Germinal center (tissue), 1 donor: ENCODE results near the gene NRP2.

Experiments
- DNase-seq: peaks from one replicate; pipeline ENCODE4 v3.0.0; 2012; ENCODE audit warnings: mixed read lengths, low spot score

NRP2 gene

DNA sequence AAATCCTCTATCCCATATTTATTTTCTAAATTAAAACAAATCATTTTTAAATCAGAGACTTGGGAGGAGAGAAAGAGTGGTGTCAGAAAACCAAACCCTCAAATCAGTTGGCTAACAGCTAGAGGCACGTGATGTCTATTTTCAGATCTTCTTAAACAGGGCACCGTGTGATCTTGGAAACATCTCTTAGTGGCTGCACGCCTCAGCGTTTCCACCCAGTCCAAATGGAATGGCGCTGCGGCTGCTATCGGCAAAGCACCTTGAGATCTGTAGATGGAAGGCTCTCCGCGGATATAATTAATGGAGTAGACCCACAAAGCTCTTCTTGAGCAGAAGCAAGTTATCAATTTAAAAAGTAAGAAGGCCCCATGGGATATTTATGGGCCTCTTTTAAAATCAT, 50.0 kb downstream of the NRP2 start:
- no peak for DNase-seq

DNA sequence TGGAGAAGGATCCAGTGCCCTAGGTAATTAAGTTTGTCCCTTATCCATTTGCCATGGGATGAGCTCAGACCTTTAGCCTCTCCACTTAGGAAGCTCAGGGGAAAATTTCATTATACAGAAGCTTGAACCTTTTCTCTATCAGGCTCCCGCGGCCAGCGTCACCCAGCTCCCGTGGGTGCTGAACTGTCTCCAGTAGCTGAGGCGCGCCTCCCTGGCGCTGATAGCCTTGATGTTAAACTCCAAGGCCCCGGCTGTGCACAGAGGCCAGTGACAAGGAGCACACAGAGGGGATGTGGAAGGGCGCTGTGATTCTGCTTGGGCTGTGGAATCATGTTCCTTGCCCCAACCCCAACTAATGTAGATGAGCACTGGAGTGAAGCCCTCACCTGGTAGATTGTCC, 50.8 kb downstream of the NRP2 start:
- no peak for DNase-seq

- DNase-seq = no peak
Measured at GRCh38 chr2:205733648-205734047, 51.3 kb downstream of the NRP2 start.

DNA sequence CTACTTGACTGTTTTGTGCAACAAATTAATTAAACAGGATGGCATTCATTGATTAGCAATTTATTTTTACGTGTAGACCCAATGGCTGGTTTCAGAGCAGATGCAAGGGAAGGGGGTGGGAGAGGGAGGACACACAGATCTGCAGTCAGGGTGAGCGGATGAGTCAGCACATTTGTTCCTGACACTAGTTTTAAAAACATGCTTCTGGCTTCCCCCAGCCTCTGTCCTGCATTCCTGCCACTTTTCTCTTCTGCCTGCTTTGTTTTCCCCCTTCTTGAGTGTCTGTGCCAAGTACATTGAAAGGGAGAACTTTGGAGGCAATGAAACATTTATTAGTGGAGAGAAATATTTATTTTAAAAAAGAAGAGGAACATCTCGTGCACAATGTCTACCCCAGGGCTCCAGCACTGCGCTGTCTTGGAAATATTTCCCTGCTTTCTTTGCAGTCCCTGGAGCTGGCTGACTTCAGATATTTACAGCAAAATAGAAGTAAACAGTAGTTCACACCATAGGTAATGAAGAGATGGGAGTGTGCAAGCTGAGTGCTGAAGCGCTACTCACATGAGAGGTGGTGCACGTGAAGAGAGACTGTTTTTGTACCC, 52.2 kb downstream of the NRP2 start:
- DNase-seq = no peak

DNA sequence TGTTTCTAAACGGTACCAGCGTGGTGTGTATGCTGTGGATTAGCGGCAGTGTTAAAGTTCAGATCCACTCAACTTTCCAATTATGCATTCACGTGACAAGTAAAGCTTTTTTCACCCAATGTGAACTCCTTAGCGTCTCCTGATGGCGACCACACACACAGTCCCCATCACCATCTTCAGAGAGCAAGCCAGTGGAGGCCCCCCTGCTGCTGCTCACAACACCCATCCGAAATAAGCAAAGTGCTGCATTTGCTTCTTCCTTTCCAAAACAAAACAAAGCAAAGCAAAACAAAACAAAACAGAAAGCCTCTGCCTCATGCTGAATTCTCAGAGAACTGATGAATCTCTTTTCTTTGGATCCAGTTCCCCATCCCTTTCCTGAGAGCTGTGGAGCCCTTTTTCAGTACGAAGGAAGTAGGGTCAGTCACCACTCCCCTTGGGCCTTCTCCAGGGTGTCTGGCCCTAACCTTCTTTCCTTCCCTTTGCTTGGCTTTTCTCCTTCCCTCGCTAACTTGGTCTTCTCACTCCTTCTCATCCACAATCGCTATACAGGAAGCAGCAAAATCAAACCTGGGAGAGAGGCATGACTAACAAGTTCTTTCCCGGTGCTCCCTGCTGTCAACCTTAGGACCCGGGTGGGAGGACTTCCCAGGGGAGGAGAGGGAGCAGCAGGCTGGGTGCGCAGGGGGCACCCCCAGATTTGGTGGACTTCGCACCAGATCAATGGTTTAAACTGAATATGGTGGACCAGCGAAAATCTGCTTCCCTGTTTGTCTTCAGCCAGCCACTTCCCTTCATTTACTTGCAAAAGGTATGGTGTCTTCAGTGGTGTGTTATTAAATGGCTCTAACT, 56.0 kb downstream of the NRP2 start:
- DNase-seq = no peak

DNA sequence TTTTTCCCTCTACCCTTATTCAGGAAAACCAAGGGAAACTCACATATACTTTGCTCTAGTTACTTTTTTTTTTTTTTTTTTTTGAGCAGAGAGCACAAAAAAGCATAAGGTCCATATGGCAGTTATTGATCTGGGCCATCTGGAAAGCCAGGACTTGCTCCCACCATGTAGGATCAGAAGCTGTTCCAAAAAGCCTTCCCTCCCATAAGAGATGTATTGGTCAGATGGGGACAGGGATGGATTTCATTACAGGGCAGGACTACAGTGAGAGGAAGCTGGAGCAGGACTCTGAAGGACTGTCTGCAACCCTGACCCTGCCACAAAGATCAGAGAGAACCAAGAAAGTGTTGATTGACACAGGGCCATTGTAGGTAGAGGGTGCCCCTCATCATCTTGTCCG, 57.3 kb downstream of the NRP2 start:
- DNase-seq = no peak

DNA sequence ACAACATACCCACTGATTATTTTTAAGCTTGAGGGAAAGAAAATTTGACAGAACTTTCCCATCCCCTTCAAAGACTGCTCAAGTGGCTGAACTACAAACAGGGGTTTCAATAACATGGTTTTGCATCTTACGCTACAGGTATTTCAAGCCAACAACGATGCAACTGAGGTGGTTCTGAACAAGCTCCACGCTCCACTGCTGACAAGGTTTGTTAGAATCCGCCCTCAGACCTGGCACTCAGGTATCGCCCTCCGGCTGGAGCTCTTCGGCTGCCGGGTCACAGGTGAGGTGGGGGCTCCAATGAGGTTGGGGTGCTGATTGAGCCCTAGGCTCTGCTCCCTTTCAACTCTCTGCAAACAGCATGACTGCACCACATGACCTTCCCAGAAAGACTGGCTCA, 58.1 kb downstream of the NRP2 start:
- DNase-seq = no peak

DNA sequence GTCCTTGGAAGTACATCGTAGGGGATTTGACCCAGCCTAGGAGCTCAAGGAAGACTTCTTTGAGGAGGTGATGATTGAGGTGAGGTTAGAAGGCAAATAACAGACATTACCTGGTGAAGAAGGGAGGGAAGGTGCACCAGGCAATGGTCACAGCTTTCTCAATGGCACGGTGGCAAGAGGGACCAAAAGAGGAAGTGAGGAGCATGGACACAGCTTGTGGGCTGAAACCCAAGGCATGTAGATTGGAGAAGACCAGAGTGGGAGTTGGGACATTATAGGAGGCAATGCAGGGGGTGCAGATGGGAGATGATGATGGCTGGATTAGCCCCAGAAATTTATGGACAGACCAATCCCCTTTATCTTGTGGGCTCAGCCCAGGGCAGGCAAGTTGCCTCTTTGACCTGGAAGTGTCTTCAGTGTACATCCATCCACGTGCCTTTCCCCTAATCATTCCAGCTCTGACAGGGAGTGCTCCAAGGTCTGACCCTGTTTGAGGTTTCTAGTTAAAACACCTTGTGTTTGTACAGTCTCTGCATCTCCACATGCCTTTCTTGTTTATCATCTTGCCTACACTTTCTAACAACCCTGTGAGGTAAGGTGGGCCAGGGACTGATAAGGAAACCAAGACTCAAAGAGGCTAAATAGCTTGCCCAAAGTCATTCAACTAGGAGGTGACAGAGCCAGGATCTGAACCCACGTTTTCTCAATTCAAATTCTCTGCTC, 59.1 kb downstream of the NRP2 start:
- DNase-seq = no peak

DNA sequence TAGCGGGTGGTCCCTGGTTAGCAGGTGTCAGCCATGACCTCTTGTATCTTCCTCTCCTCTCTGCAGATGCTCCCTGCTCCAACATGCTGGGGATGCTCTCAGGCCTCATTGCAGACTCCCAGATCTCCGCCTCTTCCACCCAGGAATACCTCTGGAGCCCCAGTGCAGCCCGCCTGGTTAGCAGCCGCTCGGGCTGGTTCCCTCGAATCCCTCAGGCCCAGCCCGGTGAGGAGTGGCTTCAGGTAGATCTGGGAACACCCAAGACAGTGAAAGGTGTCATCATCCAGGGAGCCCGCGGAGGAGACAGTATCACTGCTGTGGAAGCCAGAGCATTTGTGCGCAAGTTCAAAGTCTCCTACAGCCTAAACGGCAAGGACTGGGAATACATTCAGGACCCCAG, 60.8 kb downstream of the NRP2 start:
- no peak for DNase-seq

DNA sequence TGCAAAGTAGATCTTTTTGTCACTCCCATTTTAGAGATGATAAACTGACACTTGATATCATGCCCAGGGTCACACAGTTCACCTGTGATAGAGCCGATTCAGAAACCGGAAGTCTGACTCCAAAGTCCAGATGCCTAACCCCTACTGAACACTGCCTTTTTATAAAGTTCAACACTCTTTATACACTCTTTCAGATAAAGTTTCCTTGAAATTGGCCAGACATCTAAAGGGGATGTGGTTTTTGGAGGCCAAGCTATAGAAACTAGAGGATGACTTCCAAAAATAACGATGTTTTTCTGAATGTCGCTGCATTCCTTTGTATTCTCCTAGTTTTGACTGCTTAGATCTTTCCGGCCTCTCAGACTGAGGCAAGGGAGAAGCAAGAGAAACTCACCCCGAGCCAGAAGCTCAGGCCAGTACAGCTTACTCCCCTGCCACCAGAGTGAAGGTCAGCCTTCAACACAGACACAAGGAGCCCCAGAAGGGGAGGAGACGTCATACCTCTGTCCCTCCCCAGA, 61.8 kb downstream of the NRP2 start:
- DNase-seq = no peak

DNA sequence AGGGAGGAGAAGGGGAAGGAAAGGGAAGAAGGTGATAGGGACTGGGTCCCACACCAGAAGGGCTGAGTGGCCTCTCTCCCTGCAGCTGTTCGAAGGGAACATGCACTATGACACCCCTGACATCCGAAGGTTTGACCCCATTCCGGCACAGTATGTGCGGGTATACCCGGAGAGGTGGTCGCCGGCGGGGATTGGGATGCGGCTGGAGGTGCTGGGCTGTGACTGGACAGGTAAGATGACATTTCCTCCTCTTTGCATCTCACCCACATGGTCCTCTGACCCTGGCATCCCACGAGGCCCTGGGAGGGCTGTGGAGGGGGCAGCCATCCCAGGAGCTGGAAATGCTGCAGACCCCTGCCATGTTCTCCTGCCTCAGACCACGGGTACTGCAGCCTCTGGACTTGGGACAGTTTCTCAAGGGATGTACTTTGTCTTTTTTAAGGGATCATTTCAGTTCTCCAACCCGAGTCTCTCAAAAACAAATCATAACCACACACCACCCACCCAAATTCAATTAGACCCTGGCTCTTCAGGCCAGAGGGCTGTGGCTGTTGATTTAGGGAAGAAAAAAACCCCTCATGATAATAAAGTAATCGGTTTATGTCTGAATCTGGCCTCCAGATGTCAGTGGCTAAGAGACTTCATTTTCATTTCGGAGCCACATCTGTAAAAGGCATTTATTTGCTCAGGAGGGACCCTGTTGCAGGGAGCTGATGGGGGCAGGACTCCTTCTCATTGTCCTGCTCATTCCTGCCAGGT, 63.5 kb downstream of the NRP2 start:
- no peak for DNase-seq

DNA sequence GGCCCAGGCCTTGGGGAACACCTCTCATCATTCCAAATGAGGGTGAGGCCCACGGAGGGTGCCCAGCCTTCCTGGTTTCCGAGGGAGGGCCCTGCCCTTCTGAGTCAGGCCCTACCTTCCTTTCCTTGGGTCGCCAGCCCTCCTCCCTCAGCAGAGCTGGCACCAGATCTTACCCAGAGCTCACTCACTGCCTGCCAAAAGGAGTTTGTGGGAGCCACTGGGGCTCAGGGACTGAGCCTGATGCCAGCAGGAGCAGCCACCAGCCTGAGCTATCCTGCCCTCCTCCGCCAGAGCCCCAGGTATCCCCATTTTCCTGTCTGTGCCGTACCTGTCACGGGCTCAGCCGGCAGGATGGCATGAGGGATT, 64.1 kb downstream of the NRP2 start:
- DNase-seq = no peak

GRCh38 chr2:205747829-205748386, 65.6 kb downstream of the NRP2 start:
- DNase-seq = no peak

DNA sequence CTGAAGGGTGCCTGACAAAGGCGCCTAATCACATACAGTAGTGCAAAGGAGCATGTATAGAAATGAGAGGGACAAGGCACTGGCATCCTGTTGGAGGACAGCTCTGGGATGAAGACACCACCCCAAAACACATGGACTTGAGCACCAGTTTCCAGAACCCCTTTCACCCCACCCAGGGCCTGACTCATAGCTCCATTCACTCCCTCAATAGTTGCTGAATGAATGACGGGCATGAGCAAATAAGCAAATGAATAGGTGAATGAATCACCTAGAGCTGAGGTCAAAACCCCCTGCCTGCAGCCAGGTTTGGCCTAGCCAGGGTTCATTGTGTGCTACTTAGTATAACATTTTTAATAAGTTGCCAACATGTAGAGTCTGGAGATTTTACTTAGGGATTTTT, 66.3 kb downstream of the NRP2 start:
- DNase-seq = no peak

- no peak for DNase-seq
Measured at GRCh38 chr2:205749078-205749477, 66.8 kb downstream of the NRP2 start.

DNA sequence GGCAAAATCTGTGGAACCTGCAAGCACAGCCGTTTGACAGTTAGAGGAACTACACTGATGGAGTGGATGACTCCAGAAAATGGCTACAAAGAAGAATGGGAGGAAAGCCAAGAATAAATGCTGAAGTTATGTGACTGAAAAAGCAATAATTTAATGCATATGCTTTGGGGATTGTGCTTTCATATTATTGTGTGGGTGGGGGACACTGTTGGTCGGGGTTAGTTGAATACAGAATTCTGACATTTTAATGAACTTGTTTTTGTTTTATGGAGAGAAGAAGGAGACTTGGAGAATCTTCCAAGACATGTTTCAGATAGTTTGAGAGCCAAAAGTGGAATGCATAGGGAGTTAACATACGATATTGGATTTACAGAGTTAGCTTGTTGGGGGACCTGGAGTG, 68.5 kb downstream of the NRP2 start:
- no peak for DNase-seq

GRCh38 chr2:205751569-205752031, 69.3 kb downstream of the NRP2 start:
- DNase-seq = no peak

- DNase-seq = no peak
Measured at GRCh38 chr2:205752296-205752820, 70.1 kb downstream of the NRP2 start.

DNA sequence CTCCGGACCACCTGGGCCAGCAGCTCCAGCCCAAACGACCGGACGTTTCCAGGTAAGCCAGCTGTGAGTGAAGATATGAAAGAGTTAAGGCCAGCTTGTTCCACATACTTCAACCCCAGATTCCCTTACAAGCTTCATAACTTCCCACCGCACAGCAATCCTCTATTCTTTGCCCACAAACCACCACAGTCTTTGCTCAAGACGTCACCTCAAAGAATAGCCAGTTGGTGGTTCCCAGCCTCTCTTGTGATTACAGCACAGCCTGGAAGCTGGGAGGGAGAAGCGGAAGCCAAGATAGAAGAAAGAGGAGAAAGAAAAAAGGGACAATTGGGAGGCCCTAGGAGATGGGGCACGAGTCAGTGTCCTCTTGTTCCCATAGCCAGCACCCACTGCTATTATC, 70.6 kb downstream of the NRP2 start:
- no peak for DNase-seq

DNA sequence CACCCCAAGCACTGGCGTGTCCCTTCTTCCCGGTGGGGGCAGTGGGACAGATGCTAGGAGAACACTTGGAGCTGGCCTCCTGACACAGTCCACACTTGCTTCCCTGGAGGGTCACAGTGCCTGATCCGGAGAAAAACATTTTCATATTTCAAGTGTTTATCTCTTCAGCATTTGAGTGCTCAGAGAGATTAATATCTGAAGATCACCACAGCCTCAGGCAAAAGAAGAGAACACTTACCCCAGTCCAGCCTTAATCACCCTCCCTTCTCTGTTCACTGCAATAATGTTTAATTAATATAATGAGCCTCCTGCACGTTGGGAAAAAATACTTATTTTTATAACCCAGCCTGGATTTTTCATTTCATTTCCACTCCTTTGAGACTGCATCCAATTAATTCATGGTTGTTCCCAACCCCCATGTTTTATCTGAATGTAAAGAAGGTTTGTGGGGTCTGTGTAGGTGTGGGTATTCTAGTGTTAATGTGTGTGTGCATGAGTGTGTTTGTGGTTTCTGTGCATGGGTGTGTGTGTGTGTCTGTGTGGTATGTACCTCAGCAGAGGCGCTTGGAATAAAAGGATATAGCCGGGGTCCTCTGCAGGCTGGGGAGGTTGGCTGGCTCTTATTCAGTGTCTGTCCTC, 72.1 kb downstream of the NRP2 start:
- no peak for DNase-seq

DNA sequence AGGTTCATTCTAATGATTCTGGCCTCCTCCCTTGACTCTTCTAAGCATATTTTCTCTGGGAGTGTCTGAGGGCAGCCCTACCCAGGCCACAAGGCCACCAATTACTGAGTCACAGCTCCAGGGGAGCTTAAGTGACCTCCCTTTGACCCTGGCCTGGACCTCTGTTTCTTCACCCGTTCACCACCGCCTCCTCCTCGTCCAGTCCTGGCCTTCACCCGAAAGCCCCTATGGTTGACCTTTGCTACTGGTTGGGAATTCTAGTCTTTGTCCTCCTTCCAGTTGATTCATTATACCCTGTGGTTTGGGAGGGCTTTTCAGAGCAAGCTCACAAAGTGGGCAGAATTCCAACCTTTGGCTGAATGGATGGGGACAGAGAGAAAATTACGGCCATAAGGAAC, 72.6 kb downstream of the NRP2 start:
- no peak for DNase-seq
